CD14-positive monocyte (primary cell): Measurements from ENCODE around the gene MEIOSIN. TPM values are rescaled to one million over a fixed set of nuclear protein-coding genes. Genes with fewer than 3 reads are reported as not detected.

Experiments used
- DNase-seq, 3 donors: peaks; one replicate each; pipeline ENCODE4 v3.0.0-alpha.2; 2011 to 2022
- H2AFZ ChIP-seq: 2 replicates; pipeline ENCODE4 v1.6.0; 2012; ENCODE audit warnings: mild to moderate bottlenecking, low read depth, low read length, inconsistent platforms; ENCODE audit not compliant: insufficient read depth, poor library complexity, severe bottlenecking
- H3K27ac ChIP-seq, 2 donors: 1 replicate in 1 of 2; 2 replicates in 1 of 2; pipeline ENCODE4 v1.5.1; 2012 to 2013; ENCODE audit warnings: low read length in 2 of 2, control low read depth in 1 of 2, inconsistent platforms in 1 of 2, low read depth in 1 of 2, mild to moderate bottlenecking in 1 of 2
- H3K27me3 ChIP-seq, 2 donors: one replicate each; pipeline versions ENCODE4 v1.6.0 to v1.6.1; 2011 to 2013; ENCODE audit warnings: low read length in 2 of 2; ENCODE audit not compliant: control insufficient read depth in 2 of 2, insufficient read depth in 2 of 2
- H3K36me3 ChIP-seq, 2 donors: replicated peaks in 1 of 2; 1 replicate in 1 of 2; 2 replicates in 1 of 2; pipeline versions ENCODE4 v1.5.1 to v1.6.1; 2012 to 2013; ENCODE audit warnings: low read length in 2 of 2, control low read depth in 1 of 2, inconsistent platforms in 1 of 2, mild to moderate bottlenecking in 1 of 2; ENCODE audit not compliant: insufficient read depth in 2 of 2, control insufficient read depth in 1 of 2
- H3K4me1 ChIP-seq, 2 donors: 1 replicate in 1 of 2; 2 replicates in 1 of 2; pipeline versions ENCODE4 v1.5.1 to v1.6.1; 2012 to 2013; ENCODE audit warnings: low read length in 2 of 2, control low read depth in 1 of 2, inconsistent platforms in 1 of 2, mild to moderate bottlenecking in 1 of 2, moderate library complexity in 1 of 2; ENCODE audit not compliant: insufficient read depth in 2 of 2, control insufficient read depth in 1 of 2
- H3K4me2 ChIP-seq: replicated peaks from 2 replicates; pipeline ENCODE3; 2012; ENCODE audit warnings: low read length, moderate library complexity, mild to moderate bottlenecking; ENCODE audit not compliant: poor library complexity, severe bottlenecking; ENCODE audit errors: extremely low read depth
- H3K4me3 ChIP-seq, 3 experiments: fragments of 200-600 bp in 1 of 3; sonication (generic) in 1 of 3; replicated peaks in 1 of 3; 1 replicate in 2 of 3; 2 replicates in 1 of 3; pipeline ENCODE4 v1.5.1; 2011 to 2013; ENCODE audit warnings: low read length in 3 of 3, mild to moderate bottlenecking in 3 of 3, control low read depth in 2 of 3, low read depth in 2 of 3, inconsistent platforms in 1 of 3, moderate library complexity in 1 of 3
- H3K79me2 ChIP-seq: 2 replicates; pipeline ENCODE4 v1.6.0; 2012; ENCODE audit warnings: mild to moderate bottlenecking, control low read depth, inconsistent platforms, low read length, moderate library complexity; ENCODE audit not compliant: insufficient read depth
- H3K9ac ChIP-seq: 2 replicates; pipeline ENCODE4 v1.6.0; 2017; ENCODE audit warnings: low read length, mild to moderate bottlenecking; ENCODE audit not compliant: insufficient read depth, poor library complexity, severe bottlenecking
- H3K9me3 ChIP-seq, 2 donors: replicated peaks in 1 of 2; 1 replicate in 1 of 2; 2 replicates in 1 of 2; pipeline versions ENCODE4 v1.5.1 to v1.6.1; 2012 to 2013; ENCODE audit warnings: low read length in 2 of 2, control low read depth in 1 of 2; ENCODE audit not compliant: control insufficient read depth in 1 of 2, insufficient read depth in 1 of 2
- H4K20me1 ChIP-seq: 2 replicates; pipeline ENCODE4 v1.6.0; 2012; ENCODE audit warnings: mild to moderate bottlenecking, low read length, control low read depth, moderate library complexity; ENCODE audit not compliant: insufficient read depth
- H3K27ac Mint-ChIP-seq, 7 donors: one replicate each; pipeline ENCODE4 v1.8.0; 2020; ENCODE audit warnings: mild to moderate bottlenecking in 7 of 7, mixed read lengths in 7 of 7, moderate library complexity in 6 of 7, inconsistent platforms in 2 of 7
- H3K27me3 Mint-ChIP-seq, 3 donors: one replicate each; pipeline ENCODE4 v1.8.0; 2021 to 2022; ENCODE audit warnings: low read depth in 3 of 3, mild to moderate bottlenecking in 3 of 3, mixed read lengths in 3 of 3, moderate library complexity in 3 of 3, inconsistent platforms in 1 of 3
- H3K36me3 Mint-ChIP-seq, 2 donors: one replicate each; pipeline ENCODE4 v1.8.0; 2020; ENCODE audit warnings: mixed read lengths in 2 of 2, inconsistent platforms in 1 of 2, mild to moderate bottlenecking in 1 of 2
- H3K4me1 Mint-ChIP-seq: one replicate; pipeline ENCODE4 v1.8.0; 2020; ENCODE audit warnings: mild to moderate bottlenecking, mixed read lengths
- H3K4me3 Mint-ChIP-seq, 2 donors: one replicate each; pipeline ENCODE4 v1.8.0; 2020; ENCODE audit warnings: mild to moderate bottlenecking in 2 of 2, mixed read lengths in 2 of 2, moderate library complexity in 1 of 2
- H3K9me3 Mint-ChIP-seq, 7 donors: one replicate each; pipeline ENCODE4 v1.8.0; 2020 to 2022; ENCODE audit warnings: mixed read lengths in 7 of 7, mild to moderate bottlenecking in 6 of 7, moderate library complexity in 6 of 7, inconsistent platforms in 2 of 7
- WGBS: methylation state at CpG from one replicate; pipeline ENCODE4 v1.1.5; 2013; ENCODE audit warnings: missing lambda C conversion rate; ENCODE audit not compliant: insufficient coverage; 5-methylcytosine and 5-hydroxymethylcytosine counted together
- intact Hi-C, 2 donors: fragments of 100-400 bp; cut with micrococcal nuclease; formaldehyde crosslinking; loops; one replicate each; pipeline versions ENCODE4 v1.15.0 to v1.15.1; 2023
- polyA plus RNA-seq, 3 donors: library from polyadenylated mRNA; depleted of rRNA in 1 of 3; unstranded in 2 of 3; stranded (reverse) in 1 of 3; fragments of 300-500 nt in 2 of 3; fragments of >200 nt in 1 of 3; fragmentation: Illumina TruSeq in 2 of 3; gene quantifications; 1 replicate in 2 of 3; 2 replicates in 1 of 3; pipeline ENCODE4 v1.2.3, GENCODE V29; 2012 to 2021
- TF ChIP-seq, protein P1 (sequence below): fragments of 200-600 bp; IDR thresholded peaks from one replicate; pipeline ENCODE4 v1.8.0; 2022; ENCODE audit warnings: antibody characterized with exemption, mild to moderate bottlenecking

Gene MEIOSIN
- polyA plus RNA-seq, 3 donors, result not detected

DNA sequence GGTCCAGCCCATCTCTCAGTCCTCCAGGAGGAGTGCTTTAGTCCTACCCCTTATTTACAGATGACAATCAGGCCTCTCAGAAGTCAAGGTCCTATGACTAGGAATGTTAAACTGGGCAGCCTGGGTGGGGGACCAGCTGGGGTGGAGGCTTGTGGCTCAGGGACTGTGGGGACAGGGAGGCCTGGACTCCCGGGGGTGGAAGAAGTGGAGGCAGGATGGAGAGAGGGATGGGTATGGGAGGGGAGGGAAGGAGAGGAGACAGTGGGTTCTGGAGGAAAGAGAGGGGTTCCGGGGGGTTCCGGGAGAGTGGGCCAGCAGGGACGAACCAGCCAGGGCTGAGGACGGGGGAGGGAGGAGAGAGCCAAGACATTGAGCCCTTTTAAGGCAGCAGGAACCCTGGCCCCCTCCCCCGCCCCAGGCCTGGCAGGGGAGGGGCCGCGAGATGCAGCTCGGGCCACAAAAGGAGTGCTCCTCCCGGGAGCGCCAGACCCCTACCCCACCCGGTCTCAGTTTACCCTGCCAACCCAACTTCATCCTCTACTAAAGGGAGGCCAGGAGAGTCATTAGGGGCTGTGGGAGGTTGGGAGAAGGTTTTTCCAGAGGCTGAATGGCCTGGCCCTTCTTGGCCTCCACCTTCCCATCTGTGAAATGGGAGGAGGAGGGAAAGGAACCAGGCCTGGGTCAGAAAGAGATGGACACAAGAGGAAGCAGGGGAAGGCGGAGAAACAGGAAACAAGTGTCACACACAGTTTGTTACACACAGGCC lies 47.4 kb downstream of the MEIOSIN start:
- H3K4me3 Mint-ChIP-seq, result peak overlapping the region in 1 of 2 donors; percentile 94

More for the DNA sequence above, 47.4 kb downstream of the MEIOSIN start:
- H3K4me1 ChIP-seq, result peaks cover 11 to 21% of the 10 kb centered on the region in 2 donors
- DNase-seq, result peak in 1 of 3 donors; percentile 17
- peaks cover 0 to 40% (median 21%) of the 10 kb centered on the region in 7 donors for H3K9me3 Mint-ChIP-seq
- no peaks in the 10 kb centered on the region for H3K79me2 ChIP-seq
- intact Hi-C loops, result no loop called here
- H4K20me1 ChIP-seq, result peaks cover 92% of the 10 kb centered on the region
- no peaks in the 10 kb centered on the region for H3K36me3 ChIP-seq
- no peak overlapping the region for H2AFZ ChIP-seq
- H3K27ac Mint-ChIP-seq, result no peak overlapping the region
- H3K9ac ChIP-seq, result no peak overlapping the region
- no peak overlapping the region for H3K4me3 ChIP-seq
- peaks cover 7 to 18% of the 10 kb centered on the region in 2 donors for H3K36me3 Mint-ChIP-seq
- H3K4me1 Mint-ChIP-seq, result peaks cover 18% of the 10 kb centered on the region
- peaks cover 16 to 24% of the 10 kb centered on the region in 2 donors for H3K9me3 ChIP-seq
- peaks cover 89 to 100% (median 93%) of the 10 kb centered on the region in 3 donors for H3K27me3 Mint-ChIP-seq
- TF ChIP-seq, protein P1, sequence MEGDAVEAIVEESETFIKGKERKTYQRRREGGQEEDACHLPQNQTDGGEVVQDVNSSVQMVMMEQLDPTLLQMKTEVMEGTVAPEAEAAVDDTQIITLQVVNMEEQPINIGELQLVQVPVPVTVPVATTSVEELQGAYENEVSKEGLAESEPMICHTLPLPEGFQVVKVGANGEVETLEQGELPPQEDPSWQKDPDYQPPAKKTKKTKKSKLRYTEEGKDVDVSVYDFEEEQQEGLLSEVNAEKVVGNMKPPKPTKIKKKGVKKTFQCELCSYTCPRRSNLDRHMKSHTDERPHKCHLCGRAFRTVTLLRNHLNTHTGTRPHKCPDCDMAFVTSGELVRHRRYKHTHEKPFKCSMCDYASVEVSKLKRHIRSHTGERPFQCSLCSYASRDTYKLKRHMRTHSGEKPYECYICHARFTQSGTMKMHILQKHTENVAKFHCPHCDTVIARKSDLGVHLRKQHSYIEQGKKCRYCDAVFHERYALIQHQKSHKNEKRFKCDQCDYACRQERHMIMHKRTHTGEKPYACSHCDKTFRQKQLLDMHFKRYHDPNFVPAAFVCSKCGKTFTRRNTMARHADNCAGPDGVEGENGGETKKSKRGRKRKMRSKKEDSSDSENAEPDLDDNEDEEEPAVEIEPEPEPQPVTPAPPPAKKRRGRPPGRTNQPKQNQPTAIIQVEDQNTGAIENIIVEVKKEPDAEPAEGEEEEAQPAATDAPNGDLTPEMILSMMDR, result no peak
- no peak overlapping the region for H3K4me2 ChIP-seq
- peaks cover 52 to 94% of the 10 kb centered on the region in 2 donors for H3K27me3 ChIP-seq
- H3K27ac ChIP-seq, result no peak overlapping the region
- 44% methylated on average over 4 of the region's 13 CpGs for WGBS
